A673 (cell line): ENCODE measurements around the gene PARP8. TPM values are rescaled to one million over a fixed set of nuclear protein-coding genes. Genes with fewer than 3 reads are reported as not detected.

Experiments
- BruUV-seq: library from RNA; stranded (reverse); fragments of 400-500 nt; replicated peaks from 2 replicates; lab custom pipeline; 2021; lab: Mats Ljungman, UMichigan
- CTCF ChIA-PET: fragments of 300-600 bp; sonication (Branson Sonifier 250); formaldehyde crosslinking; loops from one replicate; lab custom pipeline; 2022; ENCODE audit warnings: antibody characterized with exemption; lab: Charles Lee
- POLR2A ChIA-PET: fragments of 300-600 bp; sonication (Branson Sonifier 250); formaldehyde crosslinking; loops from one replicate; lab custom pipeline; 2022; ENCODE audit warnings: antibody characterized with exemption; ENCODE audit not compliant: low non-redundant PET; lab: Charles Lee
- DNase-seq: peaks from one replicate; pipeline ENCODE4 v3.0.0-alpha.2; 2015; ENCODE audit warnings: low spot score
- H3K27ac ChIP-seq: fragments of 200-600 bp; sonication (generic); 2 replicates; pipeline ENCODE4 v1.5.1; 2016; ENCODE audit warnings: mixed run types, low read depth, mild to moderate bottlenecking, mixed read lengths, antibody characterized with exemption, low read length; ENCODE audit not compliant: poor library complexity, severe bottlenecking
- H3K27me3 ChIP-seq: fragments of 200-600 bp; sonication (generic); replicated peaks from 2 replicates; pipeline ENCODE4 v1.6.1; 2017; ENCODE audit warnings: mixed run types, low read depth, mild to moderate bottlenecking, mixed read lengths, antibody characterized with exemption, low read length; ENCODE audit not compliant: insufficient read depth, poor library complexity
- H3K36me3 ChIP-seq: fragments of 200-600 bp; sonication (generic); 2 replicates; pipeline ENCODE4 v1.6.1; 2016; ENCODE audit warnings: mixed run types, mild to moderate bottlenecking, mixed read lengths, antibody characterized with exemption, low read length; ENCODE audit not compliant: insufficient read depth, poor library complexity, severe bottlenecking
- H3K4me1 ChIP-seq: fragments of 200-600 bp; sonication (generic); 2 replicates; pipeline ENCODE4 v1.6.1; 2017; ENCODE audit warnings: mixed run types, mild to moderate bottlenecking, mixed read lengths, antibody characterized with exemption, low read length; ENCODE audit not compliant: insufficient read depth, poor library complexity, severe bottlenecking
- H3K4me3 ChIP-seq: fragments of 200-600 bp; sonication (generic); 2 replicates; pipeline ENCODE4 v1.5.1; 2016; ENCODE audit warnings: low read depth, mixed run types, mild to moderate bottlenecking, mixed read lengths, low read length; ENCODE audit not compliant: poor library complexity, severe bottlenecking
- H3K9me3 ChIP-seq: fragments of 200-600 bp; sonication (generic); 2 replicates; pipeline ENCODE4 v1.6.1; 2016; ENCODE audit warnings: mixed run types, low read depth, mild to moderate bottlenecking, mixed read lengths, antibody characterized with exemption, low read length; ENCODE audit not compliant: poor library complexity, severe bottlenecking
- CTCF ChIP-seq: fragments of 300-800, 200-600 bp; sonication (generic); conservative IDR thresholded peaks from 2 replicates; pipeline ENCODE4 v1.5.1; 2017; ENCODE audit warnings: low read depth, mild to moderate bottlenecking, antibody characterized with exemption, low read length, moderate library complexity, mixed read lengths
- EZH2 ChIP-seq: fragments of 200-600 bp; sonication (generic); IDR thresholded peaks from 2 replicates; pipeline ENCODE4 v1.6.1; 2017; ENCODE audit warnings: borderline replicate concordance, low read depth, mild to moderate bottlenecking, mixed read lengths, antibody characterized with exemption, low read length; ENCODE audit not compliant: poor library complexity, severe bottlenecking
- intact Hi-C: fragments of 100-400 bp; cut with micrococcal nuclease; formaldehyde crosslinking; loops from one replicate; pipeline ENCODE4 v1.10.0; 2022; ENCODE audit not compliant: unreplicated experiment
- total RNA-seq: library from RNA; stranded (reverse); gene quantifications from 2 replicates; pipeline ENCODE4 v1.2.3, GENCODE V29; 2021

The PARP8 gene
- total RNA-seq, 1 experiment from 2014 or later = 18.0 TPM

- ChIA-PET CTCF (no interaction called here), POLR2A (interaction anchor here (0.6 kb wide), 1 partner anchor 680 kb away, joined by 4 read pairs; no protein-coding TSS in a partner anchor)
- Histone ChIP-seq H3K27me3 (no peaks in the 10 kb centered on the region), H3K27ac (no peak overlapping the region), H3K4me1 (no peaks in the 10 kb centered on the region), H3K4me3 (no peak overlapping the region), H3K36me3 (no peaks in the 10 kb centered on the region), H3K9me3 (no peaks in the 10 kb centered on the region)
- TF ChIP-seq CTCF = no peak
- TF ChIP-seq EZH2 = no peak
- BruUV-seq = no TSS peak
- intact Hi-C loops = no loop called here
- DNase-seq = no peak
Measured at GRCh38 chr5:50725800-50726474, 59.5 kb downstream of the PARP8 start.

GRCh38 chr5:50726475-50727148 is 60.2 kb downstream of the PARP8 start:
- TF ChIP-seq EZH2 (no peak), CTCF (no peak)
- no peaks in the 10 kb centered on the region for H3K4me1 ChIP-seq
- H3K9me3 ChIP-seq = no peaks in the 10 kb centered on the region
- no TSS peak for BruUV-seq
- H3K27ac ChIP-seq = no peak overlapping the region
- ChIA-PET POLR2A (interaction anchor here (0.6 kb wide), 1 partner anchor 679 kb away, joined by 4 read pairs; no protein-coding TSS in a partner anchor), CTCF (no interaction called here)
- DNase-seq = no peak
- no peaks in the 10 kb centered on the region for H3K27me3 ChIP-seq
- no peak overlapping the region for H3K4me3 ChIP-seq
- no peaks in the 10 kb centered on the region for H3K36me3 ChIP-seq
- intact Hi-C loops = no loop called here

- BruUV-seq = no TSS peak
- no peaks in the 10 kb centered on the region for H3K36me3 ChIP-seq
- no peaks in the 10 kb centered on the region for H3K27me3 ChIP-seq
- H3K9me3 ChIP-seq = no peaks in the 10 kb centered on the region
- no peaks in the 10 kb centered on the region for H3K4me1 ChIP-seq
- H3K27ac ChIP-seq = no peak overlapping the region
- DNase-seq = no peak
- no peak overlapping the region for H3K4me3 ChIP-seq
- intact Hi-C loops = no loop called here
- ChIA-PET POLR2A (no interaction called here), CTCF (no interaction called here)
- TF ChIP-seq CTCF (no peak), EZH2 (no peak)
Measured at GRCh38 chr5:50727149-50727496, 60.7 kb downstream of the PARP8 start.
